H1 (cell line): Measurements from ENCODE around the gene UNC119B. TPM values are rescaled to one million over a fixed set of nuclear protein-coding genes. Genes with fewer than 3 reads are reported as not detected.

ENCODE experiments used
- BCL11A ChIP-seq, 2 experiments: IDR thresholded peaks; one replicate each; pipeline ENCODE4 v1.6.1; 2011; ENCODE audit warnings: low read depth in 2 of 2, low read length in 2 of 2, mild to moderate bottlenecking in 2 of 2
- BRCA1 ChIP-seq: IDR thresholded peaks from 2 replicates; pipeline ENCODE4 v1.6.1; 2012; ENCODE audit warnings: low read depth, low read length, improper control_type of control experiment
- CBX8 ChIP-seq: fragments of 300-800, 300-1000 bp; sonication (generic); IDR thresholded peaks from 2 replicates; pipeline ENCODE4 v1.7.1; 2016; ENCODE audit warnings: low read depth, low read length, borderline replicate concordance
- CHD1 ChIP-seq: IDR thresholded peaks from 2 replicates; pipeline ENCODE4 v1.6.1; 2012; ENCODE audit warnings: low read depth, low read length, improper control_type of control experiment
- GTF2F1 ChIP-seq: IDR thresholded peaks from 2 replicates; pipeline ENCODE4 v1.6.1; 2012; ENCODE audit warnings: low read depth, low read length, improper control_type of control experiment, borderline replicate concordance
- JUN ChIP-seq: IDR thresholded peaks from 2 replicates; pipeline ENCODE4 v1.6.1; 2011; ENCODE audit warnings: low read depth, mild to moderate bottlenecking, improper control_type of control experiment, low read length
- KDM5A ChIP-seq: fragments of 200-600 bp; IDR thresholded peaks from 2 replicates; pipeline ENCODE4 v1.7.1; 2012; ENCODE audit warnings: mild to moderate bottlenecking, low read length, inconsistent platforms, mixed read lengths
- POU5F1 ChIP-seq: IDR thresholded peaks from 2 replicates; pipeline ENCODE4 v1.6.1; 2011; ENCODE audit warnings: low read depth, mild to moderate bottlenecking, low read length, moderate library complexity
- RBBP5 ChIP-seq: IDR thresholded peaks from 2 replicates; pipeline ENCODE4 v1.7.1; 2012; ENCODE audit warnings: low read depth, mild to moderate bottlenecking, inconsistent platforms, low read length, moderate library complexity, borderline replicate concordance
- RXRA ChIP-seq: IDR thresholded peaks from 2 replicates; pipeline ENCODE4 v1.6.1; 2011; ENCODE audit warnings: low read depth, mild to moderate bottlenecking, low read length, moderate library complexity; ENCODE audit not compliant: insufficient read depth
- SAP30 ChIP-seq: fragments of 300-600 bp; sonication (generic); IDR thresholded peaks from 2 replicates; pipeline ENCODE4 v1.7.1; 2012; ENCODE audit warnings: low read length, moderate library complexity, mild to moderate bottlenecking, inconsistent platforms; ENCODE audit not compliant: insufficient read depth, insufficient replicate concordance
- SRF ChIP-seq: IDR thresholded peaks from 2 replicates; pipeline ENCODE4 v1.6.1; 2011; ENCODE audit warnings: mild to moderate bottlenecking, low read depth, low read length, moderate library complexity
- polyA plus RNA-seq, 7 experiments: library from polyadenylated mRNA; depleted of rRNA in 3 of 7; stranded (reverse) in 5 of 7; unstranded in 2 of 7; fragments of >200 nt in 5 of 7; fragments of 200-250 nt in 2 of 7; gene quantifications; 1 replicate in 5 of 7; 2 replicates in 1 of 7; 4 replicates in 1 of 7; pipeline versions ENCODE4 v1.2.1 to v1.2.3, GENCODE V29; 2011 to 2013; ENCODE audit warnings: missing spikeins in 2 of 7, mixed read lengths in 2 of 7
- total RNA-seq: library from RNA; stranded (reverse); fragmentation: NEBNext Ultra II Directional; extraction: Animal tissue kit (Norgen Biotek cat#: 25700); gene quantifications from 2 replicates; pipeline ENCODE4 v1.2.1, GENCODE V29; 2021
- TF ChIP-seq, protein P1 (sequence below): fragments of 300-600 bp; sonication (generic); IDR thresholded peaks from 2 replicates; pipeline ENCODE4 v1.7.1; 2012; ENCODE audit warnings: low read length, moderate library complexity, mild to moderate bottlenecking, inconsistent platforms; ENCODE audit not compliant: insufficient replicate concordance

Gene UNC119B
- total and polyA plus RNA-seq, 2 of the 8 experiments (the other 6 are each of a cell fraction or from before 2014, with no cell fraction given), result 40.5 to 50.1 TPM

DNA sequence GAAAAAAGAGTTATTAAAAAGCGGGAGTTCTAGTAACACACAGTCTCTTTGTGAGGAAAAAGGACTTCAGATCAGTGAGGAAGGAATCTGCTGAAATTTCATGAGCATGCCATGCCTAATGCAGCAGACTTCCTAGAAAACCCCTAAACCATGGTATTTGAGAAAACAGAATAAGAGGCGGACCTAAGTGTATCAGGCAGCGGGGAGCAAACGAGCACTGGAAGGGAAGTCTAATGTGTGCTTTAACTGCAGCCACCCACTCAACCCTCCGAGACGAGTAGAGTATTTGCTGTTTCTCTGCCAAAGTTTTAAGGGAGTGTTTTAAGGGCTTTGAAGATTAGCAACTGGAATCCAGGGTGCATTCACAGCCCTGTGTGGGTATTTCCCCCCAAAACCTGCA, 51.8 kb downstream of the UNC119B start (continued):
- TF ChIP-seq, protein P1, sequence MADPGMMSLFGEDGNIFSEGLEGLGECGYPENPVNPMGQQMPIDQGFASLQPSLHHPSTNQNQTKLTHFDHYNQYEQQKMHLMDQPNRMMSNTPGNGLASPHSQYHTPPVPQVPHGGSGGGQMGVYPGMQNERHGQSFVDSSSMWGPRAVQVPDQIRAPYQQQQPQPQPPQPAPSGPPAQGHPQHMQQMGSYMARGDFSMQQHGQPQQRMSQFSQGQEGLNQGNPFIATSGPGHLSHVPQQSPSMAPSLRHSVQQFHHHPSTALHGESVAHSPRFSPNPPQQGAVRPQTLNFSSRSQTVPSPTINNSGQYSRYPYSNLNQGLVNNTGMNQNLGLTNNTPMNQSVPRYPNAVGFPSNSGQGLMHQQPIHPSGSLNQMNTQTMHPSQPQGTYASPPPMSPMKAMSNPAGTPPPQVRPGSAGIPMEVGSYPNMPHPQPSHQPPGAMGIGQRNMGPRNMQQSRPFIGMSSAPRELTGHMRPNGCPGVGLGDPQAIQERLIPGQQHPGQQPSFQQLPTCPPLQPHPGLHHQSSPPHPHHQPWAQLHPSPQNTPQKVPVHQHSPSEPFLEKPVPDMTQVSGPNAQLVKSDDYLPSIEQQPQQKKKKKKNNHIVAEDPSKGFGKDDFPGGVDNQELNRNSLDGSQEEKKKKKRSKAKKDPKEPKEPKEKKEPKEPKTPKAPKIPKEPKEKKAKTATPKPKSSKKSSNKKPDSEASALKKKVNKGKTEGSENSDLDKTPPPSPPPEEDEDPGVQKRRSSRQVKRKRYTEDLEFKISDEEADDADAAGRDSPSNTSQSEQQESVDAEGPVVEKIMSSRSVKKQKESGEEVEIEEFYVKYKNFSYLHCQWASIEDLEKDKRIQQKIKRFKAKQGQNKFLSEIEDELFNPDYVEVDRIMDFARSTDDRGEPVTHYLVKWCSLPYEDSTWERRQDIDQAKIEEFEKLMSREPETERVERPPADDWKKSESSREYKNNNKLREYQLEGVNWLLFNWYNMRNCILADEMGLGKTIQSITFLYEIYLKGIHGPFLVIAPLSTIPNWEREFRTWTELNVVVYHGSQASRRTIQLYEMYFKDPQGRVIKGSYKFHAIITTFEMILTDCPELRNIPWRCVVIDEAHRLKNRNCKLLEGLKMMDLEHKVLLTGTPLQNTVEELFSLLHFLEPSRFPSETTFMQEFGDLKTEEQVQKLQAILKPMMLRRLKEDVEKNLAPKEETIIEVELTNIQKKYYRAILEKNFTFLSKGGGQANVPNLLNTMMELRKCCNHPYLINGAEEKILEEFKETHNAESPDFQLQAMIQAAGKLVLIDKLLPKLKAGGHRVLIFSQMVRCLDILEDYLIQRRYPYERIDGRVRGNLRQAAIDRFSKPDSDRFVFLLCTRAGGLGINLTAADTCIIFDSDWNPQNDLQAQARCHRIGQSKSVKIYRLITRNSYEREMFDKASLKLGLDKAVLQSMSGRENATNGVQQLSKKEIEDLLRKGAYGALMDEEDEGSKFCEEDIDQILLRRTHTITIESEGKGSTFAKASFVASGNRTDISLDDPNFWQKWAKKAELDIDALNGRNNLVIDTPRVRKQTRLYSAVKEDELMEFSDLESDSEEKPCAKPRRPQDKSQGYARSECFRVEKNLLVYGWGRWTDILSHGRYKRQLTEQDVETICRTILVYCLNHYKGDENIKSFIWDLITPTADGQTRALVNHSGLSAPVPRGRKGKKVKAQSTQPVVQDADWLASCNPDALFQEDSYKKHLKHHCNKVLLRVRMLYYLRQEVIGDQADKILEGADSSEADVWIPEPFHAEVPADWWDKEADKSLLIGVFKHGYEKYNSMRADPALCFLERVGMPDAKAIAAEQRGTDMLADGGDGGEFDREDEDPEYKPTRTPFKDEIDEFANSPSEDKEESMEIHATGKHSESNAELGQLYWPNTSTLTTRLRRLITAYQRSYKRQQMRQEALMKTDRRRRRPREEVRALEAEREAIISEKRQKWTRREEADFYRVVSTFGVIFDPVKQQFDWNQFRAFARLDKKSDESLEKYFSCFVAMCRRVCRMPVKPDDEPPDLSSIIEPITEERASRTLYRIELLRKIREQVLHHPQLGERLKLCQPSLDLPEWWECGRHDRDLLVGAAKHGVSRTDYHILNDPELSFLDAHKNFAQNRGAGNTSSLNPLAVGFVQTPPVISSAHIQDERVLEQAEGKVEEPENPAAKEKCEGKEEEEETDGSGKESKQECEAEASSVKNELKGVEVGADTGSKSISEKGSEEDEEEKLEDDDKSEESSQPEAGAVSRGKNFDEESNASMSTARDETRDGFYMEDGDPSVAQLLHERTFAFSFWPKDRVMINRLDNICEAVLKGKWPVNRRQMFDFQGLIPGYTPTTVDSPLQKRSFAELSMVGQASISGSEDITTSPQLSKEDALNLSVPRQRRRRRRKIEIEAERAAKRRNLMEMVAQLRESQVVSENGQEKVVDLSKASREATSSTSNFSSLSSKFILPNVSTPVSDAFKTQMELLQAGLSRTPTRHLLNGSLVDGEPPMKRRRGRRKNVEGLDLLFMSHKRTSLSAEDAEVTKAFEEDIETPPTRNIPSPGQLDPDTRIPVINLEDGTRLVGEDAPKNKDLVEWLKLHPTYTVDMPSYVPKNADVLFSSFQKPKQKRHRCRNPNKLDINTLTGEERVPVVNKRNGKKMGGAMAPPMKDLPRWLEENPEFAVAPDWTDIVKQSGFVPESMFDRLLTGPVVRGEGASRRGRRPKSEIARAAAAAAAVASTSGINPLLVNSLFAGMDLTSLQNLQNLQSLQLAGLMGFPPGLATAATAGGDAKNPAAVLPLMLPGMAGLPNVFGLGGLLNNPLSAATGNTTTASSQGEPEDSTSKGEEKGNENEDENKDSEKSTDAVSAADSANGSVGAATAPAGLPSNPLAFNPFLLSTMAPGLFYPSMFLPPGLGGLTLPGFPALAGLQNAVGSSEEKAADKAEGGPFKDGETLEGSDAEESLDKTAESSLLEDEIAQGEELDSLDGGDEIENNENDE, result no peak
- TF ChIP-seq SAP30 (no peak), JUN (no peak), GTF2F1 (no peak), BRCA1 (no peak), RBBP5 (no peak), SRF (no peak), POU5F1 (no peak), KDM5A (no peak), CHD1 (no peak), CBX8 (no peak), RXRA (no peak), BCL11A (IDR thresholded peaks at IDR 0.05; ENCODE audit: low read depth in 2 of 2, low read length in 2 of 2) (no peak)
